ENCODE measurements around the gene GFER. TPM values are rescaled to one million over a fixed set of nuclear protein-coding genes. Genes with fewer than 3 reads are reported as not detected.

GFER gene
- total and polyA plus RNA-seq, 2 of the 8 experiments (the other 6 are each of a cell fraction or from before 2014, with no cell fraction given): 17.7 to 37.9 TPM

- no peak for TF ChIP-seq SIN3A (conservative IDR thresholded peaks at IDR 0.05 in 1 of 2, IDR thresholded peaks at IDR 0.05 in 1 of 2; ENCODE audit: low read depth in 1 of 2, low read length in 2 of 2)
- no peak for TF ChIP-seq MAFK (IDR thresholded peaks at IDR 0.05; ENCODE audit: low read depth, low read length)
- no peak for TF ChIP-seq CTBP2 (IDR thresholded peaks at IDR 0.05; ENCODE audit: borderline replicate concordance, insufficient read depth, insufficient read length, low read length)
These were observed 25.2 kb upstream of the GFER start (continued) for GRCh38 chr16:1958715-1959268.
